Common myeloid progenitor, CD34-positive (primary cell): Measurements from ENCODE around the gene TFB1M.

Experiments
- CTCF ChIA-PET: fragments of 350-600 bp; sonication (Branson Sonifier 250); formaldehyde crosslinking; loops from one replicate; lab custom pipeline; 2021; ENCODE audit warnings: antibody characterized with exemption; lab: Charles Lee
- POLR2A ChIA-PET: fragments of 350-600 bp; sonication (Branson Sonifier 250); formaldehyde crosslinking; loops from one replicate; lab custom pipeline; 2021; ENCODE audit warnings: antibody characterized with exemption; lab: Charles Lee
- DNase-seq, 3 donors: peaks; one replicate each; pipeline versions ENCODE4 v3.0.0 to v3.0.0-alpha.2; 2013
- H3K27ac ChIP-seq, 2 experiments: 1 replicate in 1 of 2; 2 replicates in 1 of 2; pipeline ENCODE4 v1.7.0; 2013; ENCODE audit warnings: inconsistent platforms in 2 of 2, low read length in 2 of 2, mild to moderate bottlenecking in 2 of 2, low read depth in 1 of 2, moderate library complexity in 1 of 2; ENCODE audit not compliant: severe bottlenecking in 2 of 2, insufficient read depth in 1 of 2, poor library complexity in 1 of 2
- H3K27me3 ChIP-seq, 5 experiments: replicated peaks in 2 of 5; 1 replicate in 3 of 5; 2 replicates in 2 of 5; pipeline versions ENCODE4 v1.6.1 to v1.7.0; 2013; ENCODE audit warnings: low read length in 4 of 5, mild to moderate bottlenecking in 2 of 5, moderate library complexity in 2 of 5, inconsistent platforms in 1 of 5; ENCODE audit not compliant: insufficient read depth in 5 of 5, control insufficient read depth in 4 of 5
- H3K36me3 ChIP-seq, 4 experiments: 1 replicate in 2 of 4; 2 replicates in 2 of 4; pipeline versions ENCODE4 v1.6.1 to v1.7.0; 2013; ENCODE audit warnings: low read length in 3 of 4, control low read depth in 1 of 4, mild to moderate bottlenecking in 1 of 4; ENCODE audit not compliant: control insufficient read depth in 4 of 4, insufficient read depth in 4 of 4
- H3K4me1 ChIP-seq, 4 experiments: 1 replicate in 3 of 4; 2 replicates in 1 of 4; pipeline versions ENCODE4 v1.6.1 to v1.7.1; 2013; ENCODE audit warnings: low read length in 3 of 4, mild to moderate bottlenecking in 3 of 4, control low read depth in 1 of 4, inconsistent platforms in 1 of 4, moderate library complexity in 1 of 4; ENCODE audit not compliant: control insufficient read depth in 4 of 4, insufficient read depth in 4 of 4; ENCODE audit errors: control extremely low read depth in 1 of 4
- H3K4me3 ChIP-seq, 7 experiments: 1 replicate in 4 of 7; 2 replicates in 3 of 7; pipeline versions ENCODE4 v1.5.1 to v1.7.0; 2013; ENCODE audit warnings: mild to moderate bottlenecking in 7 of 7, low read length in 6 of 7, moderate library complexity in 6 of 7, inconsistent platforms in 2 of 7, low read depth in 2 of 7, control low read depth in 1 of 7; ENCODE audit not compliant: insufficient read depth in 4 of 7, control insufficient read depth in 1 of 7; ENCODE audit errors: extremely low read depth in 1 of 7
- H3K9me3 ChIP-seq, 5 experiments: 1 replicate in 4 of 5; 2 replicates in 1 of 5; pipeline versions ENCODE4 v1.6.1 to v1.7.1; 2013; ENCODE audit warnings: low read length in 4 of 5, mild to moderate bottlenecking in 2 of 5, inconsistent platforms in 1 of 5, low read depth in 1 of 5, moderate library complexity in 1 of 5; ENCODE audit not compliant: control insufficient read depth in 4 of 5, insufficient read depth in 2 of 5; ENCODE audit errors: control extremely low read depth in 1 of 5
- WGBS: methylation state at CpG from one replicate; pipeline ENCODE4 v1.1.5; 2013; ENCODE audit not compliant: insufficient coverage; 5-methylcytosine and 5-hydroxymethylcytosine counted together

The TFB1M gene

DNA sequence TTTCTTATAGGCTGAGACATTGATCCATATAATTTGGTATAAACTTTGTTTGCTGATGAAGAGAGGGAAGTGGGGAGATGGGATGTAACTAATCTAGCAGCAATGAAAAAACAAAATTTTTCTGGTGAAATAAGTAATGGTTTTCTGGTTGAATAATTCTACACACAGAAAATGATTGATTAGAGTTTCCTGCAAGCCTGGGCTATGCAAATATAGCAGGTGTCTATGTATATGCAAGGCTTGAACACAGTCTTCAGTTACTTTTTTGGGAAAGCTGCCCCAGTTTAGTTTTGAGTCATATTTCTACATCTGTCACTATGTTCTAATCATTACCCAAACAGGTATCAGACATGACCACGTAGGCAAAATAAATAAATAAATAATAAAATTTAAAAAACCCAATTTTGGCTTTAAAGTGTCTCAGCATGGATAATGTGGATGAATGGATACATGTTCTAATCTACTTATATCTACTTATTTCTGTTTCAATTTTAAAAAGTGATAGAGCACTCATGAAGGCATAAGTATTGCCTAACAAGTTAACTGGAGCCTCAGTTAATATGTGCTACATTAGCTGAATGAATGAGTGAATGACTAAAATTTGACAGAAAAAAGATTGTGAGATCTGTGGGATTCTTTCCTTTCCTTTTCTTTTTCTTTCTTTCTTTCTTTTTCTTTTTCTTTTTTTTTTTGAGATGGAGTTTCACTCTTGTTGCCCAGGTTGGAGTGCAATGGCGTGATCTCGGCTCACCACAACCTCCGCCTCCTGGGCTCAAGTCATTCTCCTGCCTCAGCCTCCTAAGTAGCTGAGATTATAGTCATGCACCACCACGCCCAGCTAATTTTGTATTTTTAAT, 37.2 kb upstream of the TFB1M start:
- POLR2A ChIA-PET, result no interaction called here
- no CpG with 5 or more reads among the region's 5 CpGs for WGBS
- H3K9me3 ChIP-seq, result peaks cover 6 to 45% (median 18%) of the 10 kb centered on the region in 5 experiments
- H3K4me1 ChIP-seq, result no peaks in the 10 kb centered on the region
- H3K4me3 ChIP-seq, result no peak overlapping the region
- H3K27me3 ChIP-seq, result no peaks in the 10 kb centered on the region
- DNase-seq, result no peak
- H3K36me3 ChIP-seq, result no peaks in the 10 kb centered on the region
- no peak overlapping the region for H3K27ac ChIP-seq
- CTCF ChIA-PET, result no interaction called here

DNA sequence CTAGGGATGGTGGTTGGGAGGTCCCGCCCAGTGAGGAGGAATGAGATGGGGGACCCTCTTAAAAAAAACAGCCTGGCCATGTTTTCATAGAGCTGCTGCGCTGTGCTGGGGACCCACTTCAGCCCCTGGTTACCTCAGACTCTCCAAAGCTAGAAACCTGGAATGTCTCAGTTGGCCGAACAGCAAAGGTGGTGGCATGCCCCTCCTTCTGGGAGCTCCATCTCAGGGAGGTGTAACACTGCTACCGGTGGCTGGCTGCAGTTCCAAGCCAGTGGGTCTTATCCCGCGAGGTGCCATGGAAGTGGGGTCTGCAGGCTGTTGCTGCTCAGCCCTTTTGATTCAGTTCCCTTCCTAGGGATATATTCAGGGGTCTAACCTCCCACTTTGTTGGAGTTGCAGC, 35.7 kb upstream of the TFB1M start:
- Histone ChIP-seq H3K36me3 (no peaks in the 10 kb centered on the region), H3K4me3 (no peak overlapping the region), H3K9me3 (peaks cover 8 to 47% (median 21%) of the 10 kb centered on the region in 5 experiments), H3K27ac (no peak overlapping the region), H3K27me3 (no peaks in the 10 kb centered on the region), H3K4me1 (no peaks in the 10 kb centered on the region)
- DNase-seq, result no peak
- 98% methylated on average over 5 of the region's 6 CpGs for WGBS
- ChIA-PET CTCF (no interaction called here), POLR2A (no interaction called here)

DNA sequence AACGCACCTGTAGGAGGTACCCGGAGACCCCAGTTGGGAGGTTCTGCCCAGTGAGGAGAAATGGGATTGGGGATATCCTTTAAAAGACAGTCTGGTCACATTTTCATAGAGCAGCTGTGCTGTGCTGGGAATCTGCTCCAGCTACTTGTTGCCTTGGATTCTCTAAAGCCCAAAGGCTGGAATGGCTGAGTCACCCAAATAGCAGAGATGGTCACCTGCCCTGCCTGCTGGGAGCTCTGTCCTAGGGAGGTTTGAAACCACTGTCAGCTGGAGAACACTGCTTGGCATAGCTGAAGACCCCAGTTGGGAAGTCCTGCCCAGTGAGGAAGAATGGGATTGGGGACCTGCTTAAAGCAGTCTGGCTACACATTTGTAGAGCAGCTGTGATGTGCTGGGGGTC, 34.8 kb upstream of the TFB1M start:
- H3K27me3 ChIP-seq, result no peaks in the 10 kb centered on the region
- H3K36me3 ChIP-seq, result no peaks in the 10 kb centered on the region
- no peak overlapping the region for H3K4me3 ChIP-seq
- ChIA-PET POLR2A (no interaction called here), CTCF (no interaction called here)
- no peak overlapping the region for H3K27ac ChIP-seq
- no peak for DNase-seq
- H3K9me3 ChIP-seq, result peaks cover 8 to 41% (median 21%) of the 10 kb centered on the region in 5 experiments
- H3K4me1 ChIP-seq, result no peaks in the 10 kb centered on the region
- 100% methylated on average over 2 of the region's 2 CpGs for whole genome bisulfite sequencing

GRCh38 chr6:155347800-155348199, 33.5 kb upstream of the TFB1M start:
- POLR2A ChIA-PET, result no interaction called here

GRCh38 chr6:155346957-155347356, 32.7 kb upstream of the TFB1M start:
- Histone ChIP-seq H3K36me3 (no peaks in the 10 kb centered on the region), H3K4me1 (no peaks in the 10 kb centered on the region), H3K4me3 (no peak overlapping the region), H3K27me3 (no peaks in the 10 kb centered on the region), H3K9me3 (peaks cover 5 to 31% (median 12%) of the 10 kb centered on the region in 5 experiments), H3K27ac (no peak overlapping the region)
- ChIA-PET POLR2A (no interaction called here), CTCF (no interaction called here)
- peak in 1 of 3 donors; percentile 41 for DNase-seq

More at GRCh38 chr6:155347800-155348199, 33.5 kb upstream of the TFB1M start:
- Histone ChIP-seq H3K4me3 (no peak overlapping the region), H3K27ac (no peak overlapping the region), H3K27me3 (no peaks in the 10 kb centered on the region), H3K4me1 (no peaks in the 10 kb centered on the region), H3K36me3 (no peaks in the 10 kb centered on the region), H3K9me3 (peaks cover 5 to 33% (median 12%) of the 10 kb centered on the region in 5 experiments)
- CTCF ChIA-PET, result no interaction called here
- WGBS, result 100% methylated on average over 1 of the region's 1 CpG
- DNase-seq, result no peak

GRCh38 chr6:155344341-155345006, 30.2 kb upstream of the TFB1M start:
- ChIA-PET POLR2A (no interaction called here), CTCF (interaction anchor here (1.2 kb wide), 1 partner anchor 10 kb away, joined by 3 read pairs; no protein-coding TSS in a partner anchor)
- no peaks in the 10 kb centered on the region for H3K27me3 ChIP-seq
- H3K36me3 ChIP-seq, result no peaks in the 10 kb centered on the region
- no peak overlapping the region for H3K4me3 ChIP-seq
- H3K27ac ChIP-seq, result no peak overlapping the region
- H3K4me1 ChIP-seq, result peaks cover 0 to 11% (median 5%) of the 10 kb centered on the region in 4 experiments
- WGBS, result no CpG with 5 or more reads among the region's 2 CpGs
- no peak for DNase-seq
- peaks cover 4 to 34% (median 14%) of the 10 kb centered on the region in 5 experiments for H3K9me3 ChIP-seq
